H1 (cell line): ENCODE results near the gene NAGLU. TPM values are rescaled to one million over a fixed set of nuclear protein-coding genes. Genes with fewer than 3 reads are reported as not detected.

ENCODE experiments used
- KDM4A ChIP-seq: IDR thresholded peaks from one replicate; pipeline ENCODE4 v1.7.1; 2012; ENCODE audit warnings: low read depth, mild to moderate bottlenecking, moderate library complexity, low read length, inconsistent platforms; ENCODE audit not compliant: severe bottlenecking
- KDM5A ChIP-seq: fragments of 200-600 bp; IDR thresholded peaks from 2 replicates; pipeline ENCODE4 v1.7.1; 2012; ENCODE audit warnings: mild to moderate bottlenecking, low read length, inconsistent platforms, mixed read lengths
- NRF1 ChIP-seq: IDR thresholded peaks from 2 replicates; pipeline ENCODE4 v1.6.1; 2011; ENCODE audit warnings: mild to moderate bottlenecking, low read depth, low read length, improper control_type of control experiment
- SP2 ChIP-seq: IDR thresholded peaks from 2 replicates; pipeline ENCODE4 v1.6.1; 2012; ENCODE audit warnings: mild to moderate bottlenecking, low read length, inconsistent platforms
- TAF1 ChIP-seq: IDR thresholded peaks from 2 replicates; pipeline ENCODE4 v1.6.1; 2011; ENCODE audit warnings: mild to moderate bottlenecking, low read depth, low read length
- polyA plus RNA-seq, 7 experiments: library from polyadenylated mRNA; depleted of rRNA in 3 of 7; stranded (reverse) in 5 of 7; unstranded in 2 of 7; fragments of >200 nt in 5 of 7; fragments of 200-250 nt in 2 of 7; gene quantifications; 1 replicate in 5 of 7; 2 replicates in 1 of 7; 4 replicates in 1 of 7; pipeline versions ENCODE4 v1.2.1 to v1.2.3, GENCODE V29; 2011 to 2013; ENCODE audit warnings: missing spikeins in 2 of 7, mixed read lengths in 2 of 7
- total RNA-seq: library from RNA; stranded (reverse); fragmentation: NEBNext Ultra II Directional; extraction: Animal tissue kit (Norgen Biotek cat#: 25700); gene quantifications from 2 replicates; pipeline ENCODE4 v1.2.1, GENCODE V29; 2021

The NAGLU gene
- total and polyA plus RNA-seq, 2 of the 8 experiments (the other 6 are each of a cell fraction or from before 2014, with no cell fraction given) = 21.3 to 21.6 TPM

DNA sequence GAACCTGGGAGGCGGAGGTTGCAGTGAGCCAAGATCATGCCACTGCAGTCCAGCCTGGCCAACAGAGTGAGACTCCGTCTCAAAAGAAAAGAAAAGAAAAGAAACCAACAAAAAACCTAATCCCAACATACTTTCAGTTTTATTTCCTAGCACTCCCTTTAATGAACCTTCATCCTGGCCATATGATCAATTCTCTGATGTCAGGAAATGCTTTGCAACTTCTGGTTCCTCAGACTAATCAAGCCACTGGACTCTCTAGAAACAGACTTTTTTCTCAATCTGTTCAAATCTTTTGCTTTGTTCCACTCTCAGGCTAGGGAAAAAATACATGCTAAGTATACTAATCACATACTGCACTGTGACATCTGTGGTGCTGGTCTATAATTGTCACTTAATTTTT, 54.8 kb downstream of the NAGLU start (continued):
- no peak for TF ChIP-seq KDM5A
- no peak for TF ChIP-seq NRF1
- TF ChIP-seq KDM4A = no peak
- no peak for TF ChIP-seq TAF1
- no peak for TF ChIP-seq SP2
